GM13977 (cell line): ENCODE results near the gene CDKN2B.
A peak's percentile ranks its signal among the peaks of the same experiment; 100 is the strongest.

Experiments used
- DNase-seq: peaks from one replicate; pipeline ENCODE4 v3.0.0; 2012; ENCODE audit warnings: low spot score
- in situ Hi-C: fragments of 300-500 bp; cut with MboI; formaldehyde crosslinking; loops from one replicate; pipeline ENCODE4 v1.12.0; 2022; ENCODE audit warnings: low sequenced_read_pairs, low pct_unique_long_range_greater_than_20kb, mixed read lengths, inconsistent platforms; ENCODE audit not compliant: unreplicated experiment
- TF ChIP-seq, protein P1 (sequence below): IDR thresholded peaks from 2 replicates; pipeline ENCODE4 v1.5.1; 2012; ENCODE audit warnings: mild to moderate bottlenecking, control low read depth; ENCODE audit not compliant: insufficient read depth; ENCODE audit errors: extremely low read depth, missing control alignments

CDKN2B gene

GRCh38 chr9:22052376-22052945, 43.4 kb upstream of the CDKN2B start:
- DNase-seq = peak; percentile 23
- in situ Hi-C loops = no loop called here
- TF ChIP-seq, protein P1, sequence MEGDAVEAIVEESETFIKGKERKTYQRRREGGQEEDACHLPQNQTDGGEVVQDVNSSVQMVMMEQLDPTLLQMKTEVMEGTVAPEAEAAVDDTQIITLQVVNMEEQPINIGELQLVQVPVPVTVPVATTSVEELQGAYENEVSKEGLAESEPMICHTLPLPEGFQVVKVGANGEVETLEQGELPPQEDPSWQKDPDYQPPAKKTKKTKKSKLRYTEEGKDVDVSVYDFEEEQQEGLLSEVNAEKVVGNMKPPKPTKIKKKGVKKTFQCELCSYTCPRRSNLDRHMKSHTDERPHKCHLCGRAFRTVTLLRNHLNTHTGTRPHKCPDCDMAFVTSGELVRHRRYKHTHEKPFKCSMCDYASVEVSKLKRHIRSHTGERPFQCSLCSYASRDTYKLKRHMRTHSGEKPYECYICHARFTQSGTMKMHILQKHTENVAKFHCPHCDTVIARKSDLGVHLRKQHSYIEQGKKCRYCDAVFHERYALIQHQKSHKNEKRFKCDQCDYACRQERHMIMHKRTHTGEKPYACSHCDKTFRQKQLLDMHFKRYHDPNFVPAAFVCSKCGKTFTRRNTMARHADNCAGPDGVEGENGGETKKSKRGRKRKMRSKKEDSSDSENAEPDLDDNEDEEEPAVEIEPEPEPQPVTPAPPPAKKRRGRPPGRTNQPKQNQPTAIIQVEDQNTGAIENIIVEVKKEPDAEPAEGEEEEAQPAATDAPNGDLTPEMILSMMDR = no peak

GRCh38 chr9:22050924-22051323, 41.8 kb upstream of the CDKN2B start:
- DNase-seq = peak; percentile 10
- TF ChIP-seq, protein P1 = no peak
- in situ Hi-C loops = no loop called here

DNA sequence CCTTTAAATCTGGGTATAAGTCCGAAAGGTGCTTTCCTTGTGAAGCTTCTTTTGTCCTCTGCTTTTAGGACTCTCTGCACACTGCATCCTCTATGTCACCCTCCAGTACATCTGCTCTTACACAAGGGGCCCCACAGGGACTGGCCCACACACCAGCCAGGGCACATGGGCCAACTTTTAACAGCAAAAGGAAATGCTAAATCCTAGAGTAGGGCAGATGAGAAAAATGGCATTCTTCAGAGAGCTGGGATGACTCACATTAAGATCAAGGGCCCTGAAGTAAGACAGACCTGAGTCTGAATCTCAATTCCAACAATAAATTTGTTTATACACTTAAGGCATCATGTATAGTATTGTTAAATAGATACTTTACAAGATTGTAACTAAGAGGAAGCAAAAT, 40.3 kb upstream of the CDKN2B start:
- TF ChIP-seq, protein P1 = no peak
- in situ Hi-C loops = loop anchor here (25.0 kb wide), 1 partner anchor 237 kb away; the partner anchor contains the start of gene MTAP
- DNase-seq = no peak

- TF ChIP-seq, protein P1 = no peak
- no peak for DNase-seq
- in situ Hi-C loops = loop anchor here (25.0 kb wide), 1 partner anchor 235 kb away; the partner anchor contains the start of gene MTAP
Observed at GRCh38 chr9:22047596-22047995, 38.5 kb upstream of the CDKN2B start.

GRCh38 chr9:22046243-22046885, 37.3 kb upstream of the CDKN2B start:
- TF ChIP-seq, protein P1 = no peak
- no peak for DNase-seq
- in situ Hi-C loops = loop anchor here (25.0 kb wide), 1 partner anchor 234 kb away; the partner anchor contains the start of gene MTAP

DNA sequence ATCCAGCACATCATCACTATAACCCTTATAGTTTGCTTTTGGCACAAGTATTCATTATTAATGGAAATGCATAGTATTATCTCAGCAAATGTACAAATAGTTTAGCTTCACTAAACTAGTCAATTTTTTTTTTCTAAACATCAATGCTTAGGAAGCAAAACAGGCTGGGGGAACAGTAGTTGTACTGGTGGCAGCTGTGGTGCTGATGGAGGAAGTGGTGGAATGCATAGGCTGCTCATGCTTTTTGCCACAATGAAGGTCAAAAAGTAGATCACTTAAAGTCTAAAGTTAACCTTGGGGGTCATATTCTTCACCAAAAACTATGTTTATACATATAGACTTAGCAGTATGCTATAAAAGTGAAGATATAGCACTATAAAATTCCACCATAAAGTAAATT, 36.3 kb upstream of the CDKN2B start:
- TF ChIP-seq, protein P1 = no peak
- no peak for DNase-seq
- in situ Hi-C loops = loop anchor here (25.0 kb wide), 1 partner anchor 233 kb away; the partner anchor contains the start of gene MTAP
